HG02885 (cell line): ENCODE data around the gene PTPRN2.
"Not testable (repeated sequence)": the region's sequence is repeated elsewhere in the genome, so short reads cannot be mapped to it uniquely, and the experiment has no call there.

Experiments used
- ATAC-seq: cut with Tn5 transposase; IDR thresholded peaks from one replicate; pipeline ENCODE4 v1.9.1; 2021; ENCODE audit warnings: mild to moderate bottlenecking; ENCODE audit not compliant: unreplicated experiment, poor library complexity

PTPRN2 gene

DNA sequence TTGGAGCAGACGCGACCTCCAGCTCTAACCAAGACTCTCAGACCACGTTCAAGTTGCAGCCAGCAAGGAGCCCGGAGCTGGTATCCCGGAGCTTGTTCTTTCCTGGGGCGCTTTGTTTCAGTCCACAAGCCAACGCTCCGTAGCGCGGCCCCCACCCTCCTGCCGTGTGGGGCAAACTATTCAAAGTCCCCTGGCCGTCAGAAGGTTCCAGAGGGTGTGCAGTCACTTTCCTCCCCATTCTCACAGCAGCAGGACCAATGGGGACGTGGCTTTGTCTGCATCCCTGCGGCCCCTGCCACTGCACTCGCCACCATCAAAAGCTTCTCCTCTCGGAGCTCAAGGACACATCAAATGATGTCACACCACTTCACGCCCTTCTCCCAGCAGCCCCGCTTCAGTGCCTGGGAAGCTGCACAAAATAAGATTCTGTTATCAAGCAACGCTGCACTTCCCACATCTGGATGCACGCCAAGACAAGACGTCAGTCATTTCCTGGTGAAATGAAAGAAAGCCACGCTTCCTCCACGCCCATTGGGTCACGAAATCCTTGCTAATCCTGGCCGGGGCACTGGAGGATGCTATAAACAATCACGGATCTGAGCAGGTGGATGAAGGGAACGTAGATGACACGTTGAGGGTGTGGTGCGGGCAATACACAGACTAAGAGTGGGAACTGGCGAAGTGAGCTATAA lies 348.2 kb downstream of the PTPRN2 start:
- ATAC-seq = no peak

DNA sequence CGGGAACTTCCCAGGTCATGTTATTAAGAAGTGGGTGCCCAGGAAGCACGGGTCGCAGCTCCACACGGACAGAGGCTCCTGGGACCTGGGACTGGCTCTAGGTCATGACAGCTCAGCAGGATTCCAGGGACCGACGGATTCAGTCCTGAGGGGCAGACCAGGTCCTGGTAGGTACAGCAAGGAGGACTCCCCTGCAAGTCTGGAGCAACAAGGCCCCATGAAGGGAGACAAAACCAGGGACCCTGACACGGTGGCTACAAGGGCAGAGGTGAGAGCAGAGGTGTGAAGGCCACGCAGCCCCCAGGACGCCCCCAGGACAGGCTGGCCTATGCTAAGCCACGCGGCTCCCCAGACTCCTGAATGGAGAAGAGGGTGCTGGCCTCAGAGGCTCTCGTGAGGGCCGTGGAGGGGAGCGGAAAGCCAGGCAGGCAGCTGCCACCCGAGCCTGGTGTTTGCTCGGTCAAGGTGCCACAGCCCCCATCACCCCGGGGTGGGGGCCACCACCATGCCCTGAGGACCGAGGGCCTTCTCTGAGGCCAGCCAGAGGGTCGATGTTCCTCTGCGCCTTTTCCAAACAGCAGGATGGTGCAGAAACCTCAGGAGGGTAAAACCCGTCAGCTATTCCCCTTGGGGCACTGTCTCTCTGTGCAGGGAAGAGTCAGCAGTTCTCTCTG lies 348.9 kb downstream of the PTPRN2 start:
- ATAC-seq = no peak

DNA sequence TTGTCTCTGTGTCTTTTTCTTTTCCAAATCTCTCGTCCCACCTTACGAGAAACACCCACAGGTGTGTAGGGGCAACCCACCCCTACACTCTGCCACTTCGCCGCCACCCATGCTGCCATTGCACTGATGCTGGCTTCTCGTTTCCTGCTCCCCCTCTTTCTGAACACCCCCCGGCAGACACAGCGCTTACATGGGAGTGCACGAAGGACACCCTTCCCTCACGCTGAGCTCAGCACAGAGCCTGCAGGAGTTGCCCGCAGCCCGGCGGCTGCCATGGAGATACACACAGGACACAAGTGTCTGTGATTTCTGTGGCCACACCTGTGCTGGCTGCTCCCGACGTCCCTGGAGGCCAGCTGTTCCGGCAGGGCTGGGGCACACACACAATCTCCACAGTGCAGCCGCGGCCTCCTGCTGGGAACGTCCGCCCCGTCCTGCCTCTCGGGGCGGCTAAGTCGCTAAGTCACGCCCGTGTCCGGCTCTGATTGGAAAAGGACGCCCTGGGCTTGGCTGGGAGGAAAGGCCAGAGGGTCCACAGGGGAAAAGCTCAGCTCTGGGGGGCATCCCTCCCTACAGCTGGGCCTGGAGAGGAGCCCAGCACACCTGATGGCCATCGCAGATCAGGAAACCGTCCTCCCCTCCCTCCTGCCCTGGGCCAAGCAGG lies 349.8 kb downstream of the PTPRN2 start:
- ATAC-seq = no peak

DNA sequence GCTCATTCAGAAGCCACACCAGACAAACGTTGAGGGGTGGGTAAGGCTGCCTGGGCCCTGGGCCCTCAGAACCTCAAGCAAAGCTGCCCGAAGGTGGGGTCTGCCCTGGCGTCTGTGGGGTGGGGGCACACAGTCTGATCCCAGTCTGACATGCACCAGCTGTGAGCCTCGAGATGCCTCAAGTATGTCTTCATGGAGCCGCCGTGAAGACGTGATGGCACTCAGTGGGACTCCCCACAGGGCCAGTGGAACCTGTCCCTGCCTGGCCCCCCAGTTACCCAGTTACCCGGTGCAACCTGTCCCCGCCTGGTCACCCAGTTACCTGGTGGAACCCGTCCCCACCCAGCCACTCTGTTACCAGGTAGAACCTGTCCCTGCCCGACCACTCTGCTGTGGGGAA lies 351.2 kb downstream of the PTPRN2 start:
- no peak for ATAC-seq

DNA sequence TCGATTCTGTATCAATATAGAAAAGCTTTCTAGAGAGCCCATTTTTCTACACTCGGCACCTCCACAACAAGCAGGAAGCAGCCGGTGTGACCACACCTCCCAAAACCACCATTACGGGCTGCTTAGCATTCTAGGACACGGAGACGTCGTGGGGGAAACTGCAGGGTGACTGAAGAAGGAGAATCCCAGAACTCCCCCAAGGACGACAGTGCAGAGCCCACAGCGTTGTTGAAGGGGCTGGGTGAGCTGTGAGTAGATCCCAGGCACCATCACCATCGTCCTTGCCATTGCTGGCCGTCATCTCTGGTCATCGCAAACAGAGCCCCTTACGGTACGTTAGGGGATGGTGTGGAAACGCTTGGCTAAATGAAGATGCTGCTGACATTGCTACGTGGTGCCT lies 351.8 kb downstream of the PTPRN2 start:
- ATAC-seq = no peak

DNA sequence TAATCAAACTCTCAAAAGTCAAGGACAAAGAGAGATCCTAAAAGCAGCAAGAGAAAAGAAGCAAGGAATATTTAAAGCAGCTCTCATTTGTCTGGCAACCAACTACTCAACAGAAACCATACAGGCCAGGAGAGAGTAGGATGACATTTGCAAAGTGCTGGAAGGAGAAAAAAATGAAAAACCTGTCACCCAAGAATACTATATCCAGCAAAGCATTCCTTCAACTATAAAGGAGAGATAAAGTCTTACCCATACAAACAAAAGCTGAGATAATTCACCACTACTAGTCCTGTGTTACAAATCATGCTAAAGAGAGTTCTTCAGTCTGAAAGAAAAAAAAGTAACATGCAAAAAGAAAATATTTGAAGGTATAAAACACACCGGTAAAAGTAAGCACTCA lies 357.7 kb downstream of the PTPRN2 start:
- ATAC-seq = no peak

DNA sequence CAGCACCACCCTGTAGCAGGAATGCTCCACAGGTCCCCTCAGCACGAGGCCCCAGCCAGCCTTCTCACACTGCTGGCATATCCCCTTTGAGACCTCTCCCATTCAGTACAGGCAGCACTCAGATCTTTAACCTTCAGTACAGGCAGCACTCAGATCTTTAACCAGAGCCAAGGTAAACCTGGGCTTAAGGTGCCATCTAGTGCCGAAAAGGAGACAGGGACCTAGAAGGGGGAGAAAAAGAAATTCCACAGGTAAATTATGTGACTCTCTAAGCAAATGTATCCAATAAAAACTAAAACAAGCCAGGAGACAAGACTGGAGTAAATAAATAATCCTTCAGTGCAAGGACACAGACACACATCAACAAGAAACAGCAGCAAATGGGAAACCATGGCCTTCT lies 358.6 kb downstream of the PTPRN2 start:
- no peak for ATAC-seq

DNA sequence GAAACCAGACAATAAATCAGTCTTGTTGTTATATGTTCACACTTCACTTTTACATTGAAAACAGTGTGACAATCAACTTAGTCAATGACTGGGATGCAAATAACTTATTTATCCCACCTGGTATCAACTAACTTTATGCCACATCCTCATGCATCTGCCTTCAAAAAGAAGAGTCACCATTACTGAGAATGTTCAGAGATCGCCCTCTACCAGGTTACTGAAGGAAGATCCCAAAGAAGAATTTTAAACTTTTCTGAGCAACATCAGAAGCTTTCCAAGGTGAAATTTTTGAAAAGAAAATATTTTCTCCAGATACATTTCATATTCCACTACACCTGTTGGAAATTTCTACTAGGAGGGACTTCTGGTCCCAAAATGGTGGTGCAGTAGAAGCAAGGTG lies 359.5 kb downstream of the PTPRN2 start:
- no peak for ATAC-seq

DNA sequence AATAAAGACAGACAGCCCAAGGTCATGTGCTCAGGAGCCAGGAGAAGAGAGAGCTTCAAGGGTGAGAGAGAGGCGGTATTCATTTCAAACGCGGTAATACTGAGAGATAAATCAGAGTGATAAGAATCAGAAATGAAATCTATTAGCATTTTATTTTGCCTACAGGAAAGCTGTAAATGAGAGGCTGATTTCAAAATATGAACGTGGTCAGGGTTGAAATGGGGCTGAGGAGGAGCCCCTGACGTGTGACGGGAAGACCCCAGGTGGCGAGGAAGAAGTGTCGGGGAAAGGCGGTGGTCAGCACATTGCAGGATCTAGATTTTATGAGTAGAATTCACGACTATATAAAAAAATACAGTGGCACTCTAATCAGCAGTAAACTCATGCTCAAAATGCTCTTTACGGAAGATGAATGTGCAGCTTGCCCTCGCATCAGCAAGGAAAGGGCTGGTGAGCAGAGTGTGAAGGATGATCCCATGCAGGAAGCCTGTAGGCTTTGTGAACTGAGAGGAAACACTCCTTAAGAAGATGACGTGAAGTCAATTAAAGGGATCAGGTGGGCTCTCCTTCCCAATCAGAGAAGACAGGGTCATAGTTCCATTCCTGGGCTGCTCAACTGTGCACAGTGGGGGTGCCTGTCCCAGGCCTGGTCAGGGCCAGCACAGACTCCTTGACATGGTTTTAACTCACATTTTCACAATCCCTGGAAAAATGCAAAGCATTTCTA lies 360.2 kb downstream of the PTPRN2 start:
- no peak for ATAC-seq

DNA sequence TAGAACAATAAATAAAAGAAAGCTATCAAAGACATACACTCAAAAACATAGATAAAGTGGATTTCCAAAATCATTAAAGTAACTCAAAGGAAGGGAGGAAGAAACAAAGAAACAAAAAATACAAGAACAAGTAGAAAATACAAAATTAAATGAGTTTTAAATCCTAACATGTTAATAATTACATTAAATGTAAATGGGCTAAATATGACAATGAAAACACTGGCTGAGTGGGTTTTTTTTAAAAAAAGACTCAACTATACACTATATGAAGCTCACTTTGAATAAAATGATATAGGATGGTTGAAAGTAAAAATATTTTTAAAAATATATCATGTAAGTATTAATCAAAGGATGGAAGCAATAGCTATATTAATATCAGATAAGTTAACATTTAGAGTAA lies 371.4 kb downstream of the PTPRN2 start:
- no peak for ATAC-seq

DNA sequence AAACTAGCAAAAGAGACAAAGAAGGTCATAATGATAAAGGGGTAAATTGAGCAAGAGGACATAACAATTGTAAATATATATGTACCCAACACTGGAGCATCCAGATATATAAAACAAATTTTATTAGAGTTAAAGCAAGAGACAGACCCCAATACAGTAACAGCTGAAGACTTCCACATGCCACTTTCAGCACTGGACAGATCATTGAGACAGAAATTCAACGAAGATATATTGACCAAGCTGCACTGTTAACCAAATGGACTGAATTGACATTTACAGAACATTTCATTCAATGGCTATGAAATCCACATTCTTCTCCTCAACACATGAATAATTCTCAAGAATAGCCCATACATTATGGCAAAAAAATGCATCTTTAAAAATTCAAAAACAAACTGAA lies 378.2 kb downstream of the PTPRN2 start:
- no peak for ATAC-seq

DNA sequence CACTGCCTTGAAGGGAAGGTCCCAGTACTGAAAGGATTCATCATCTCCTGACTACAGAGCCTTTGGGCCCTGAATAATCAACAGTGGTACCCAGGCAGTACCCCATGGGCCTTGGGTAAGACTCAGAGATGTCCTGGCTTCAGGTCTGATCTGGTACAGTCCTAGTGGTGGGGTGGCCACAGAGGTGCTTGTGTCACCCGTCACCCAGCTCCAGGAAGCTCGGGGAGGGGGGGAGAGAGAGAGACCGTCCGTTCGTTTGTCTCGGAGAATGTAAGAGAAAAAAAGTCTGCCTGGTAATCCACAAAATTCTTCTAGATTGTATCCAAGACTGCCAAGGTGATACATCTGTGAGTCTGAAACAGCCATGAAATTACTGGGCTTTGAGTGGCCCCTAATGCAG lies 381.3 kb downstream of the PTPRN2 start:
- ATAC-seq = no peak

DNA sequence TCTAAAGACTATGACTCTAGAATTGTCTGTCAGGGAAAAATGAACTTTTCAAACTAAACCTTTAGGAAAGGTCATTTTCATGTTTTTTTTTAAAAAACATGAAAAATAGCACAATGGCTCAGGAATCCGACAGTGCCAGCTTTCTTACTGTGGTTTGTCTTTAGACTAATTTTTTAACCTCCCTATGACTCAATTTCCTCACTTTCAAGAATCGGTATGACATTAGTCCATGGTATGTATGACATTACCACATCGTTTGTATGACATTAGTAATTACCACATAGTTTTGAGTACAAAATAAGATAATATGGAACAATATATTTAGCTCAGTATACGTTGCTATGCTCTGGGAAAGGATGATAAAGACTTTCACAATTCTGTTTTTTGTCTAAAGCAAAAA lies 383.2 kb downstream of the PTPRN2 start:
- no peak for ATAC-seq

DNA sequence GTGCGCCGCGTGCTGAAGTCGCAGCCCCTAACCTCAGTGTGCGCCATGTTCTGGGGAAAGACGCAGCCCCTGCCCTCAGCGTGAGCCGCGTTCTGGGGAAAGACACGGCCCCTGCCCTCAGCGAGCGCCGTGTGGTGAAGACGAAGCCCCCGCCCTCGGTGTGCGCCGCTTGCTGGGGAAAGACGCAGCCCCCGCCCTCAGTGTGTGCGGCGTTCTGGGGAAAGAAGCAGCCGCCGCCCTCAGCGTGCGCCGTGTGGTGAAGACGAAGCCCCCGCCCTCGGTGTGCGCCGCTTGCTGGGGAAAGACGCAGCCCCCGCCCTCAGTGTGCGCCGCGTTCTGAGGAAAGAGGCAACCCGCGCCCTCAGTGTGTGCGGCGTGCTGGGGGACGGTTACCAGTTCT lies 383.7 kb downstream of the PTPRN2 start:
- not testable (repeated sequence) for ATAC-seq

DNA sequence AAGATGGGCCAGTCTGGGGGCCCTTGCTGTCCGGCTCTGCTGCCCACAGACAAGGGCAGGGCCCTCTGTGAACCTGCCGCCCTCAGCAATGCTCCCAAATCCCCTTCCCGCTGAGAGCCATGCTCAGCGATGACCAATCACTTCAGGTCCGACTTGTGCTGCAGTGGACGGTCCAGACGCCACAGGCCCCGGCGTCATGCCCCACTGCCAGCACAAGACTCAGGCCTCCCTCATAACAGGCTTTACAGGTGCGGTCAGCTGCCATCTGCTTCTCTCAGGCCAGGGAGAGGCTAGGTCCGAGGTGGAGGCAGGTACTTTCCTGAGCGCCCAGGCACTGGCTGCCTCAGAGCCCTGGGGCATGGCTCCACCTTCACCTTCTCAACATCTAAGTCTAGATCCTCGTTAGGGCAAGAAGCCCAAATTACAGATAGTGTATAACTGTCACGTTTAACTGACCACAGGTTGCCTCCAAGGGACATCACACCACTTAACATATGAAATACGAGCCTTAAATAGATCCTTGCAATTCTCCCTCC lies 393.2 kb downstream of the PTPRN2 start:
- no peak for ATAC-seq

DNA sequence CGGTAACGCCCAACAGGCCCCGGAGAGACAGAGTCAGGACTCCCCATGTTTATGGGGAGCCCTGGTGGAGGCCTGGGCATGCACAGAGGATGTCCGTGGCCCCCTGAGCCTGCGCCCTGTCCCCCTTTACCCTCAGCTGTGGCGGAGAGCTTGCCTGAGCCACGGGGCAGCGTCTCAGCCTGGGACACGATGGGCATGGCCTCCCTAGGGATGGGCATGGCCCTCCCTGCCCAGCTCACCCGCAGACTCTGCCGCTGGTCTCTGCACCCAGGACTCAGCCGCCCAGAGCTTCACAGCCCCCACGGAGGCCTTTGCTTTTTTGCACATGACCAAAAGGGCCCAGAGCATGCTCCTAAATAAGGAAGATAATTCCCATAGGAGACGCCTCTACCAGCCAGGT lies 394.2 kb downstream of the PTPRN2 start:
- ATAC-seq = no peak

DNA sequence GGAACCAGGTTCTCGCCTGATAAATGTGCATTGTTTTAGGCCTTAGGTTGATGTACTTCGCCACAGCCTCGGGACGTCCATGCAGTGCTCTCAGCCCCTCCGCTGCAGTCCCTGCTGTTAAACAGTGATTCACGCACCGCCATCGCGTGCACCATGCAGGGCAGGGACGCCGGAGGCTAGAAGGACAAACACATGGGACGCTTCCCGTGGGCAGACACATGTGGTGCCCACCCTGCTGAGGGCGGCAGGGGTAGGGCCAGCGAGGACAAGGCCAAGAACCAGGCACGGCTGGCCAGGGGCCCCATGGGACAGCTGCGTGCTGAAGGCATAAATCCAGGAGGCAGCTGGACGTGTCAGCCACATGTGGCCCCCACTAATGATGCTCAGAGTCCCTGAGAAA lies 394.7 kb downstream of the PTPRN2 start:
- no peak for ATAC-seq

DNA sequence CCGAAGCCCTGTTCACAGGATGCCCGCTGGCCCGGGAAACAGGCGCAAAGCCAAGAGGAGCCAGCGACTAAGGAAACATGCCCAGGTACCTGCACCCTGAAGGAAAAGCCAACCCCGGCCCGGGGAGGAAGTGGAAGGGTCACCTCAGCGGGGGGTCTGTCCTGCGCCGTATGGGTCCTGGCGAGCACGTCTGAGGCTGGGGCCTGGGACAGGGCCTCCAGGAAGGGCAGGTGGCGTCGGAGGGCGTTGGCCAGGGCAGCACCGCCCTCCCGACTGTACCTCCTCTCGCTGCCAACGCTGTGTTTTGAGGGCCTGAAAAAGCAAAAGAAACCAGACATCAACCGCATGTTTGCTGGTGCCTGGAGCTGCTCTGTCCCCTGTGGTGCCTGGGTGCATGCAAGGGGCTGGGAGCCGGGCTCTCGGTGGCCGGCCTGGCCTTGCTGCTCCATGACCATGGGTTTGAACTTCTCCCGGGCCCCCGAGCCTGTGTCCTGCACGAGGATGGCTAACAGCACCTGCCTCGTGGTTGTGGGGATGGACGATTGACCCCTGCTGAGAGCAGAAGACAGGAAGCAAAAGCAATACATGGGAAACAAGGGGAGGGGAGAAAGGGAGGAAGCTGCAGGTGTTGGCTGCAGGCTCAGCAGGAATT lies 395.3 kb downstream of the PTPRN2 start:
- no peak for ATAC-seq

DNA sequence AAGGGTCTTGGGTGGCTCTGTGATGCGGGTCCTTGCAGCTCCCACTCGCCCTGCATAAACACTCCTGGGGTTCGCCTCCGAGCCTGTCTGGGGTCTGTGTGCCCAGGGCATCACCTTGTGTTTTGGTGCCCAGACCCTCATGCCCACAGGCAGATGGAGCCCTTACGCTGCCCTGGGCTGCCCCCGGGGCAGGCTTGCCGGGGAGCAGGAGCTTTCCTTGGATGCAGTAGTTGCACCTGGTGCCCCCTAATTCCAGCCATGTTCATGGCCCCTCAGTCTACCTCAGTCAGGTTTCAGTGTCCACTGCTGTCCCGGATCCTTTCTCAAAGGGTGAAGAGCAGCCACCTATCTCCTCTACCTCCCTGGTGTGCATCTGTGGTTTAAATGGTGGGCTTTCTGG lies 396.0 kb downstream of the PTPRN2 start:
- no peak for ATAC-seq

DNA sequence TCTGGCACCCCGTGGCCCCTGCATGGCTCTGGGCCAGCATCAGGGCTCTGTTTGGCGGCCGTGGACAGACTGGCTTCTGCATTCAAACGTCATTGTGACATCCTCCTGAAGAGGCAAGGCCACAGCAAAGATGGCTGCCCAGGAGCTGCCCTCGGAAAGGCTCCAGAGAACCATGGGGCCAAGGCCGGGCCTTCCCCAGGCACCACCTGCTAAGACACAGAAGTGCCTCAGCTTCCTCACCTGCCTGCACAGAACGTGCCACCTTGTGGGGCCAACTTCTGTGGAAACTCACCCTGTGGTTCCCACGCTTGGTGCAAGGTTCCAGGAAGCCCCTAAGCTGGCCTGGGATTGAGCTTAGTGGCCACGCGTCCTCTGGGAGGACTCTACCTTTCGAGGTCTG lies 396.9 kb downstream of the PTPRN2 start:
- ATAC-seq = no peak
